ENCODE results near the gene TSPAN31. TPM values are rescaled to one million over a fixed set of nuclear protein-coding genes. Genes with fewer than 3 reads are reported as not detected.

TSPAN31 gene
- total RNA-seq, 4 donors from 2014 or later, result 25.5 to 58.9 (median 32.2) TPM

DNA sequence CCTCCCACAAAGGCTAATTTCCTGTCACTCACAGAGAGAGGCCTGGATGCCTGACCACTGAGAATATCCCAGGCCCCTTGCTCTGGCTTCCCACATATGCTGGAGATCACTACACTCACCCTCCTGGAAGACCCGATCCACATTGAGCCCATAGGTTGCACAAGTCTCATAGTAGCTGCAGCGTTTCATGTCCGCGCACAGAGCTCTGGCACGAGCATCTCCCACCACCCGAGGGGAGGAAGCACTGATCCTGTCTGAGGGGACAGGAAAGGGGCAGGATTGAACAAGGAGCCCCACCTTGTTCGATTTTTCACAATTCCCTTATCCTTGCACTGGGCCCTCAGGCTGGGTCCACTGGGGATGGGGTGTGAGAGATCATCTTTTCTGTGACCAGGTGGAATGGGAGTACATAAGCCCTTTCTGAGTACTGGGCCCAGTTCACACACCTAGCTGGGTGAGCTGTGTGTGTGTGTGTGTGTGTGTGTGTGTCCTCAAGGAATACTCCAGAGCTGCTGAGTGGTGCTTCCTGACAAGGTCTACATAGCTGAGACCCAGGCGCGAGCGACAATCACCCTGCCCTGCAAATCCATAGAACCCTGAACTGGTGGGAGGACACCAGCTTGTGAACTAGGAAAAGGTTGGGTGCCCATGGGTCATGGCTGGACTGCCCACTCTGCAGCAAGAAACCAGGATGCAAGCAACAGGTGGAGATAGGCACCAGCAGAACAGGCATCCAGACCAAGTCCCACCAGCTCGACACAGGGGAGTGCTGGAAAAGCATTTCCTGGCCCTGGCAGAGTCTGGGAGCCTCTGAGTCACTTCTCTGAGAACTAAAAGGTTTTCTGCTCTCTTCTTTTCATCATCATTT lies 11.9 kb upstream of the TSPAN31 start:
- peaks cover 36 to 37% (median 37%) of the 10 kb centered on the region in 3 donors for H3K27me3 ChIP-seq
- intact Hi-C loops (cut with DNase I; ENCODE audit: low total_unique reads) (no loop called here), in situ Hi-C loops (cut with MboI; ENCODE audit: low sequenced_read_pairs in 4 of 4) (no loop called here)
- H3K27ac ChIP-seq, result no peak overlapping the region
- H3K4me3 ChIP-seq, result no peak overlapping the region
- TF ChIP-seq, protein P1, sequence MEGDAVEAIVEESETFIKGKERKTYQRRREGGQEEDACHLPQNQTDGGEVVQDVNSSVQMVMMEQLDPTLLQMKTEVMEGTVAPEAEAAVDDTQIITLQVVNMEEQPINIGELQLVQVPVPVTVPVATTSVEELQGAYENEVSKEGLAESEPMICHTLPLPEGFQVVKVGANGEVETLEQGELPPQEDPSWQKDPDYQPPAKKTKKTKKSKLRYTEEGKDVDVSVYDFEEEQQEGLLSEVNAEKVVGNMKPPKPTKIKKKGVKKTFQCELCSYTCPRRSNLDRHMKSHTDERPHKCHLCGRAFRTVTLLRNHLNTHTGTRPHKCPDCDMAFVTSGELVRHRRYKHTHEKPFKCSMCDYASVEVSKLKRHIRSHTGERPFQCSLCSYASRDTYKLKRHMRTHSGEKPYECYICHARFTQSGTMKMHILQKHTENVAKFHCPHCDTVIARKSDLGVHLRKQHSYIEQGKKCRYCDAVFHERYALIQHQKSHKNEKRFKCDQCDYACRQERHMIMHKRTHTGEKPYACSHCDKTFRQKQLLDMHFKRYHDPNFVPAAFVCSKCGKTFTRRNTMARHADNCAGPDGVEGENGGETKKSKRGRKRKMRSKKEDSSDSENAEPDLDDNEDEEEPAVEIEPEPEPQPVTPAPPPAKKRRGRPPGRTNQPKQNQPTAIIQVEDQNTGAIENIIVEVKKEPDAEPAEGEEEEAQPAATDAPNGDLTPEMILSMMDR (IDR thresholded peaks at IDR 0.05 in 4 of 5, conservative IDR thresholded peaks at IDR 0.05 in 1 of 5), result no peak
- TF ChIP-seq POLR2A (IDR thresholded peaks at IDR 0.05), result no peak
- no peak for DNase-seq
- ATAC-seq, result no peak
- H3K4me1 ChIP-seq, result peaks cover 6 to 19% of the 10 kb centered on the region in 2 donors
- H3K36me3 ChIP-seq, result no peaks in the 10 kb centered on the region
- no peaks in the 10 kb centered on the region for H3K9me3 ChIP-seq

DNA sequence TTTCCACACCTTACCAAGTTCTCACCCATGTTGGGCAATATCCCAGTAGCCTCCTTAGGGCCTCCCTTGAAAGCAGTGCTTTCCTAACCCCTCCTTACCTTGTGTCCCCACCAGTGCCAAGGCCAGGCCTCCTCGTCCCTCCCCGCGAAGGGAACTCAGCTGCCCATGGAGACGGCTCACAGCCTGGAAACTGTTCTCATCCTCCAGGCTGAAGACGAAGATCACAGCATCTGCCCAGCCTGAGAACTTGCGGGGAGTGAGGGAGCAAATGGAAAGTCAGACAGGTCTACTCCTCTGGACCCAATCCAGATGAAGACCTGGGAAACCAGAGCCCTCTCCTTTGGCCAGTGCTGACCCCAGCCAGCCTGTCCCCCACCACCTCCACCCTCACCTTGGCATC lies 10.9 kb upstream of the TSPAN31 start:
- intact Hi-C loops (cut with DNase I; ENCODE audit: low total_unique reads), result no loop called here
- Histone ChIP-seq H3K27me3 (peaks cover 39 to 44% (median 43%) of the 10 kb centered on the region in 3 donors), H3K36me3 (no peaks in the 10 kb centered on the region), H3K4me3 (no peak overlapping the region), H3K9me3 (no peaks in the 10 kb centered on the region), H3K27ac (no peak overlapping the region), H3K4me1 (peaks cover 7 to 25% of the 10 kb centered on the region in 2 donors)
- in situ Hi-C loops (cut with MboI; ENCODE audit: low sequenced_read_pairs in 4 of 4), result no loop called here
- ATAC-seq (no peak), DNase-seq (no peak)
- TF ChIP-seq, protein P1 (IDR thresholded peaks at IDR 0.05 in 4 of 5, conservative IDR thresholded peaks at IDR 0.05 in 1 of 5), result no peak
- TF ChIP-seq POLR2A (IDR thresholded peaks at IDR 0.05), result no peak

DNA sequence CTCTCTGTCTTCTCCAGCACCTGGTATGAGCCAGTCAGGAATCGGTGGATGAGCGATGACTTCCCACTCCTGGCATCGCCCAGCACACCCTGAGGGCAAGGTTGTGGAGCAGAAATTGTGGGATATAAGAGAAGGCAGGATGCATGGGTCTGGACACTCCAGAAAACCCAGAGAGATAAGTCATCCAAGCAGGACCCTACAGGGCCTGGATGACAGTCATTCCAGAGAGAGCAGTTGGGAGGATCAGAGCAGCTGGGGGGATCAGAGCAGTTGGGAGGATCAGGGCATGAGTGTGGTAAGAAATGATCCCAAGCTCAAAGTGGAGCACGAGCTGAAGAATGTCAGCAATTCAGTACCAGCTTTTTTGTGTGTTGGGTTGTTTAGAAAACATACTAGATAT lies 10.2 kb upstream of the TSPAN31 start:
- DNase-seq (no peak), ATAC-seq (no peak)
- in situ Hi-C loops (cut with MboI; ENCODE audit: low sequenced_read_pairs in 4 of 4) (no loop called here), intact Hi-C loops (cut with DNase I; ENCODE audit: low total_unique reads) (no loop called here)
- Histone ChIP-seq H3K27ac (no peak overlapping the region), H3K9me3 (no peaks in the 10 kb centered on the region), H3K4me1 (peaks cover 7 to 27% of the 10 kb centered on the region in 2 donors), H3K36me3 (no peaks in the 10 kb centered on the region), H3K4me3 (no peak overlapping the region), H3K27me3 (peaks cover 45 to 49% (median 46%) of the 10 kb centered on the region in 3 donors)
- TF ChIP-seq POLR2A (IDR thresholded peaks at IDR 0.05), result no peak
- TF ChIP-seq, protein P1 (IDR thresholded peaks at IDR 0.05 in 4 of 5, conservative IDR thresholded peaks at IDR 0.05 in 1 of 5), result no peak

DNA sequence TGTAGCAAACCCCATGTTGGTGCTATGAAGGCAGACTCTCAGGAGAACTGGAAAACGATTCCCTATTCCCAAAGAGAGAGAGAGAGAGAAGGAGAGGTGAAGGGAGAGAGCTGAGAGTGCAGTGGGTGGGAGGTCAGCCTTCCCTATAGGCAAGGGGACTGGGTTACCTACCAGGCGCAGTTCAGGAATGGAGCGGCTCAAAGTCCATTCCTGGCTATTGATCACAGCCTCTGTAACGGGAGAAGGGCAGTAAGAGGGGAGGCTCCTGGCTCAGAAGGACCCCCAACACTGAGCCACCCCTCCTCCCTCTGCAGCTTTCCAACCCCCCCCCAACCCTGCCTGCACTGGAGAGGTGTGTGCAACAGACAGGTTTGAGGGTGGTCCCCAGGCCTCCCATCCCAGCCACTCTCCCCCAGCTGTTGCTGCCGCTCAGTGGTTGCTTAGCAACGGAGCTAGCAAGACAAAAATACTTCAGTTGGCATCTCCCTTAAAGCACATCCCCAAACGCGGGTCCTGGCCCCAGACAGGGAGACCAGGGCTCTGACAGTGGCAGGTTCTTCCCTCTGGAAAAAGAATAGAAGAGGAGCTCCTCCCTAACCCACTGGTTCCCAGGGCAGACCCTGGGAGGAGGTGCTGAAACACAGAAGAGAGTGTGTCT lies 9.5 kb upstream of the TSPAN31 start:
- H3K36me3 ChIP-seq, result no peaks in the 10 kb centered on the region
- peaks cover 7 to 27% of the 10 kb centered on the region in 2 donors for H3K4me1 ChIP-seq
- ATAC-seq (peak in 1 of 2 donors; percentile 13), DNase-seq (no peak)
- TF ChIP-seq, protein P1 (IDR thresholded peaks at IDR 0.05 in 4 of 5, conservative IDR thresholded peaks at IDR 0.05 in 1 of 5), result no peak
- TF ChIP-seq POLR2A (IDR thresholded peaks at IDR 0.05), result no peak
- H3K9me3 ChIP-seq, result no peaks in the 10 kb centered on the region
- intact Hi-C loops (cut with DNase I; ENCODE audit: low total_unique reads) (no loop called here), in situ Hi-C loops (cut with MboI; ENCODE audit: low sequenced_read_pairs in 4 of 4) (no loop called here)
- peaks cover 46 to 53% (median 52%) of the 10 kb centered on the region in 3 donors for H3K27me3 ChIP-seq
- peak overlapping the region in 2 of 4 donors; percentile 35 to 38 for H3K27ac ChIP-seq
- H3K4me3 ChIP-seq, result peak overlapping the region in 3 of 4 donors; percentile 4 to 47 (median 13)
